ENCODE measurements around the gene EPB41L4B.

The EPB41L4B gene

DNA sequence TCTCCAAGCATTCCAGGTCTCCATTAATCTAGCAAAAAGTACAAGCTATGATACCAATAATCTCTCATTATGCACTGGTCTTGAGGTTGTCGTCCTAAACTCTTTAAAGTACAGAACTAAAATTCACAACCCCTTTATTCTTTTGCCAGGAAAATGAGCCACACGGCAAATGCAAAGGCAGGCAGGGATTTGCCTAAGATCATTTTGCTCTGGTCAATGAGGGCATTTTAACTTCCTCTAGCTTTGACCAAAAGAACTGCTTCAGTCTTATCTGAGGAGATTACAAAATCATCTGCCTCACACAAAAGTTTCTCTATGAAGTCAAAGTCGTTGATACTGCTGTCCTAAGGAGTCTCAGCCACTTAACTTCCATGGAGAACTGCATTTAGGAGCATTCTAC lies 51.8 kb downstream of the EPB41L4B start:
- DNase-seq: no peak

DNA sequence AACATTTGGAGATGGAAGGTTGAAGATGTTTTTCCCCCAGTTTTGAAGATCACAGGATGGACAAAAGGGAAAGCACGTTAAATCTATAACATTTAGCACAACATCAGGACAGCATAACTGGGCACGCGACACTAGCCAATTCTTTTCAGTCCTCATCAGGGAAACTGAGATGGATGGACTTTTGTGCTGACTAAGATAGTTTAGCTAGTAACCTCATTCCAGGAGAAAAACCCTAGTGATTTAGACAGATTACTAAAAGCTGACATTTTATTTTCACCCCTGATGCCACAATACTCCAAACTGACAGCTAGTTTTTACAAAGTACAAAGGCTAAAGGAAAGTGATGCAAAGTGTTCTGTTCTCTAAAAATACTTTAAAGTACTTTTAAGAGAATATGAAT lies 53.3 kb downstream of the EPB41L4B start:
- DNase-seq: no peak

DNA sequence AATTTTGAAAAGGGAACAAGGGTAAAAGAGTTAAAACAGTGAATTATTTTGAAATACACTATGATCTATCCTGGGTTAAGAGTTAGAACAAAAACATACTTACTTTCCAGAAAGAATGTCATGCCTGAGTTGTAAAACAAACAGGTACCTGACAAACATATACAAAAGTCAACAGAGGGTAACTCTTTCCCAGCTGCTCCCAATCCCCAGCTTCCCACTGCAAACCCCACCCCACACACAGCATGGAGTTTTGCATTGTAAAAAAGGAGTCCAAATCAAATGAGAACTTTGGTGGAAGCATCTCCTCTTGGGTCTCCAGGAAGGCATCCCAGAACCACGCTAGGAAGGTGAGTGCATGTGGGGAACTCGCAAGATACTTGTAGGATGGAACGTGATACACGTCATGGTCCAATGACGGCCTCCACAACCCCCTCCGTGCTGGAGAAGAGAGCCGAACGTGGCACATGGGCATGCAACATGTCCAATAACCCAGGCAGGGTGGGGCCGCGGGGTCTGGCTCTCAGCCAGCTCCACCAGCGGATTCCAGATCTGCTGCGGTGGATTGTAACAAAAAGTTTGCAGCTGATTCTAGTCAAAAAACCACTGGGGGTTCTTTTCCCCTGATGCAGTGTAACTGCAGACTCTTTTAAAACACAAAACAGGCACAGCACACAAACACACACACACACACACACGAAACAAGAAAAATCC lies 55.8 kb downstream of the EPB41L4B start:
- DNase-seq: no peak

GRCh38 chr9:109263358-109263757 lies 57.5 kb downstream of the EPB41L4B start:
- no peak for DNase-seq

DNA sequence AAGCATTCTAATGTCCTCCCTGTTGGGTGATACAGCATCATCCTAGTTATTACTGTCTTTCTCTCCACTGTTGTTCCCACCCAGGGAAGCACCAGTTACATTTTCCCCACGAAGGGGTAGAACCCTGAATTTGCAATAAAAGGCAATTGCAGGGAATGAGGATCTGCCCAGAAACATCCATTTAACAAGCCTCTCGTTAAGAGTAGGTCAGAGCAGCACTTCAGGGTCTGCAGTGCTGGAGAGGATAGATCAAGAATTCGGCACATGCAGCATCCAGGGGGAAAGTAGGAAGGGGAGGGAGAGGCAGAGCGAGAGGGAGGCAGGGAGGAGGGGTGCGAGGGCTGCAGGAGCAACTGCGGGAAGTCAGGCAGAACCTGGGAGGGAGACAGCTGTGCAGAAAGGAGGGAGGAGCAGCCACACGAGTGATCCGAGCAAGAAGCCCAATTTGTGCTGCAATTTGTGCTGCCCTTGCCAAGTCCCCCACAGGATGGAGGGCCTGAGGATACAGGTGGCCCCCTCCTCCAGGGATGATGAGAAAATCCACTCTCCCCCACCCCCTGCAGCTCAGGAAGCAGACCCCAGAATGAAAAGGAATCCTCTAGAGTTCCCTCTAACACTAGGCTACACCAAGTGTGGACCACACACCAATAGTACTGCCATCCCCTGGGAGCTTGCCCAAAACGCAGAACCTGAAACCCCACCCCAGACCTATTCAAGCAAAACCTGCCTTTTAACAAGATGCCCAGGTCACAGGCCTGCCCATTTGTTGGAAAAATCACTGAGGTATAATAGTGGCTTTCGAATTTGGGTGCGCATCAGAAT lies 62.2 kb downstream of the EPB41L4B start:
- DNase-seq: no peak

GRCh38 chr9:109256336-109256735 lies 64.5 kb downstream of the EPB41L4B start:
- DNase-seq: no peak

DNA sequence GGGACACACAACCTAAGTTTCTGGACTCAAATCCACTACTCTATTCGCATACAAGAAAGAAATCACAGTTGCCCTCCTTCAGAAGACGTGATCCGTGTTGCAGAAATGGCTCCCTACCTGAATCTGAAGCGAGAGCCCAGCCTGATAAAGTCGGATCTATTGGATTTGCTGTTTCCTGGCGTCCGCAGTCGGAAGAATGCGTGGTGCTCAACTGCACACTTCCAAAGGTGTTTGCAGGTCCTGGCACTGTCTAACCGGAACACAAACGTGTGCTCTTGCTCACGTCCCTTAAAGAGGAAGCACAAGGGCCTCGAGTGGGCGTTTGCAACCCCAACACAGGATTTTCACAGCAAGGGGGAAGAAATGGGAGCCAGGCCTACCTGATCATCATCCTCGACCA lies 65.5 kb downstream of the EPB41L4B start:
- no peak for DNase-seq

- DNase-seq: no peak
These were observed 66.5 kb downstream of the EPB41L4B start for GRCh38 chr9:109254317-109254716.

GRCh38 chr9:109253637-109254284 lies 67.1 kb downstream of the EPB41L4B start:
- no peak for DNase-seq

GRCh38 chr9:109253241-109253636 lies 67.6 kb downstream of the EPB41L4B start:
- DNase-seq: no peak

- no peak for DNase-seq
These were observed 68.6 kb downstream of the EPB41L4B start for GRCh38 chr9:109252291-109252690.

DNA sequence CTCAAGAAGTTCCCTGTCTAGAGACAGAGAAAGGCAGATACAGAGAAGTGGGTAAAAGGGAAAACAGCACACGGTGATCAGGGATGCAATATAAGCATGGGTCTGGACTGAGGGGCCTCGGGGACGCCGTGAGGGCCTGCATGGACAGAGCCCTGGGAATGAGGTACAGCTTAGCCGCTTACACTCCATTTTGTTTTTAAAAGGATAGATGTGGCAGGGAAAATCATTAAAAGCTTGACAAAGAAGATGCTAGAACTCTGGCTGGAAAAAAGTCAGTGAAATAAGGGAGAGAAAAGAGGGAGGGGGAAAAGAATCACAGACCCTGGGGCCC lies 69.1 kb downstream of the EPB41L4B start:
- DNase-seq: no peak

DNA sequence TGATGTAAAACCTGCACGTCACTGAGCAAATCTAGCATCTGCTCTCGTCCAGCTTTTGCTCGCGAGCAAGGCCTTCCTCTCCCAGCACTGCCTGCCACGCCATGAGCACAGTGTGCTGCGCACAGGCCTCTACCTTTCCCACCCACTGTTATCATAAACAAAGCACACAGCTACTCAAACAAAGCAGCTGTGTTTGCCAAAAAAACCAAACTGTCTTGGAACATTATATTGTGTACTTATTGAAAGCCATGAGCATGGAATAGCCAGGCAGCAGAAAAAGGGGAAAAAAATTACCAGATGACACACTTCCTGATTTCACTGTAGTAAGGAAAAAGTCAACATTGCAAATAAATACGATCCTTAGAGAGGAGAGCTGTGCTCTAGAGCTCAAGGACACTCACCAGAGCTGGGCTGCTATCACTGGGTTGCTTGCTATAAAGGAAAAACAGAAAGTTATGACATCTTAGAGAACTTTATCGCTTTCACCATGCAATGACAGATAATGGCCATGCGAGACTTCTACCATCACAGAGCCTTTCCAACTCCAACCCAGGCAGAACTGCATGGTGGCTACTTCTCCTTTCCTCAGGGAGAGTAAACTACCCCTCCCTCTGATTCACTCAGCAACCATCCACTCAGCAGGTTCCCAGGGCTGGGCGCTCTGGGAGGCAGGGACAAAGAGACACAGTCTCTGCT lies 69.6 kb downstream of the EPB41L4B start:
- no peak for DNase-seq

DNA sequence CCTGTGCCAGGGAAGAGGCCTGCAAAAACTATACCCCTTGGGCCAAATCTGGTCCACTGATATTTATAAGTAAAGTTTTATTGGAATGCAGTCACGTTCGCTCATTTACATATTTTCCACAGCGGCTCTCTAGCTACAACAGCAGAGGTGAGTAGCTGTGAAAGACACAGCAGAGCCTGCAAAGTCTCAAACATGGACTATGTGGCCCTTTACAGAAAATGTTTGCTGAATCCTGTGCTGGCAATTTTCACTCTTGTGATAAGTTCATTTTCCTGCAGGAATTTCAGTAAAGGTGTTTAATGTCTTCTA lies 70.1 kb downstream of the EPB41L4B start:
- no peak for DNase-seq

GRCh38 chr9:109250311-109250741 lies 70.5 kb downstream of the EPB41L4B start:
- no peak for DNase-seq

- no peak for DNase-seq
These were observed 71.2 kb downstream of the EPB41L4B start for GRCh38 chr9:109249615-109250014.

- DNase-seq: no peak
These were observed 72.7 kb downstream of the EPB41L4B start for GRCh38 chr9:109248133-109248581.

DNA sequence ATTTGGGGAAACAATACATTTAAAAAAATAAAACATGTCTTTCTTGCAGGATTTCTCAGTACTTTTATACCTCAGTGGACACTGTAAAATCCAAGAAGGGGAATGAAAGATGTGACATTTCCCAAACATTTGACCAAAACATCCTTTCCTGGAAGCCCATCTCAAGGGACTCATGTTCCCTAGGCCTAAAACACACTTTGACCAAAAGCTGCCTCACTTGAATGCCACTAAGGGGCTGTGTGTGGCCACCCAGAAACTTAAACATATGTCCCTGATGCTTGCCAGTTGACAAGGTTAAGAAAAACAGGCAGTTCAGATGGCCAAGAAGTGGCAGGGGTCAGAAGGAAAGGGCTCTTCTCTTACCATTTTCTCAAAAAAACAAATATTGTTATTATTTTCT lies 73.6 kb downstream of the EPB41L4B start:
- DNase-seq: no peak

DNA sequence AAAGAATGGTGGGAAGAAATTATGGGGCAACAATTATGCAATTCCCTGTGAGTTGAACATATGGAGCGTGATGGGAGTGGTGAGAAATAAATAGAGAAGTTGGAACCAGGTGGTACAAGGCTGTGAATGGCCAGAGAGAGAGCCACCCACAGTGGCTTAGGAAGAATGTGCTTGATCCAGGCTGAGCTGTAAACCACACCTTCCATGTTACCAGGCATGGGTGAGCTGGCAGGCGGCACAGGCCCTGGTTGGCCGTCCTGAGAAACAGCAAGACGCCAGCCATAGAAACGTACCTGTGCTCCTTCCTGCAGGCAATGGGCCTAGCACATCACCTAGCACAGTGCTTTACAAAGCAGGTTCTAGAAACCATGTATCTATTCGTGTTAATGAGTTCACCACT lies 74.3 kb downstream of the EPB41L4B start:
- no peak for DNase-seq

- DNase-seq: no peak
These were observed 75.5 kb downstream of the EPB41L4B start for GRCh38 chr9:109245310-109245897.

- DNase-seq: no peak
These were observed 76.4 kb downstream of the EPB41L4B start for GRCh38 chr9:109244179-109245132.

DNA sequence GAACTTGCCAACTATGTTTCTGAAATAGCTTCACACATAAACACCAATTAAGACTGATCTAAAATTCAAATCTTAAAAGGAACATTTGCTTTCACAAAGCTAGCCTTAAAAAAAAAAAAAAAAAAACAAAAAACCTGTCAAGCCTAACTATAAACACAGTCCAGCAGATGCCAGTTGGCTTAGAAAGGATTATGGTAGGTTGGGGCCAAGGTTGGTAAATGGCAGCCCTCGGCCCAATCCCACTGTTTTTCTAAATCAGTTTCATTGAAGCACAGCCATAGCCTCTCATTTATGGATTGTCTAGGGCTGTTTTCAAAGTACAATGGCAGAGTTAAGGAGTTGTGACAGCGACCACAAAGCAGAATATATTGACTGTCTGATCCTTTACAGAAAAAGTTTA lies 78.1 kb downstream of the EPB41L4B start:
- no peak for DNase-seq

Measured in NCI-H446 treated with DMSO at 0.1 percent for 48 hours (cell line).